Measurements from ENCODE around the gene RREB1. TPM values are rescaled to one million over a fixed set of nuclear protein-coding genes. Genes with fewer than 3 reads are reported as not detected.

Gene RREB1
- total and polyA plus RNA-seq, 2 donors (not counting 3 experiments of a cell fraction or from before 2014, with no cell fraction given) = 3.7 to 33.0 TPM

GRCh38 chr6:7140631-7141378, 33.0 kb downstream of the RREB1 start:
- intact Hi-C loops (cut with micrococcal nuclease) (loop anchor here (2.0 to 5.0 kb wide), 2 partner anchors 32 to 454 kb away; no protein-coding TSS in a partner anchor), dilution Hi-C loops (cut with MboI; ENCODE audit: extremely low pct_ligation_motif_present, low sequenced_read_pairs) (no loop called here)
- H2AFZ ChIP-seq (ENCODE audit: low read depth, low read length) = peak overlapping the region; percentile 88
- peak overlapping the region; percentile 83 for H3K4me2 ChIP-seq (ENCODE audit: insufficient read depth, low read length)
- no peaks in the 10 kb centered on the region for H4K20me1 ChIP-seq (replicated peaks; ENCODE audit: control insufficient read depth, extremely low read depth, insufficient read depth, low read length)
- CTCF ChIA-PET = interaction anchor here (1.9 kb wide), 1 partner anchor 464 kb away, joined by 5 read pairs; no protein-coding TSS in a partner anchor
- H3K9me1 ChIP-seq (replicated peaks; ENCODE audit: control insufficient read depth, extremely low read depth, insufficient read depth, low read length) = no peaks in the 10 kb centered on the region
- H3K27me3 ChIP-seq (ENCODE audit: control insufficient read depth in 2 of 2, insufficient read depth in 2 of 2, low read length in 2 of 2) = no peaks in the 10 kb centered on the region
- H3K9ac ChIP-seq (replicated peaks; ENCODE audit: extremely low read depth, insufficient read depth, low read length) = peak overlapping the region; percentile 66
- H3K9me3 ChIP-seq (replicated peaks; ENCODE audit: control insufficient read depth, insufficient read depth, low read length) = no peaks in the 10 kb centered on the region
- DNase-seq (ENCODE audit: low read depth, low spot score) (peak; percentile 73), FAIRE-seq (peak; percentile 75)
- H3K4me1 ChIP-seq (ENCODE audit: control insufficient read depth, extremely low read depth, insufficient read depth, low read length) = peaks cover 28% of the 10 kb centered on the region
- peaks cover 67% of the 10 kb centered on the region for H3K79me2 ChIP-seq (ENCODE audit: control insufficient read depth, insufficient read depth, low read length)
- no peaks in the 10 kb centered on the region for H3K36me3 ChIP-seq (ENCODE audit: control insufficient read depth in 2 of 2, extremely low read depth in 1 of 2, insufficient read depth in 2 of 2, low read length in 2 of 2)
- peak overlapping the region; percentile 59 to 60 (median 60) for H3K4me3 ChIP-seq (replicated peaks in 1 of 3; ENCODE audit: insufficient read depth in 1 of 3, low read depth in 1 of 3, low read length in 3 of 3)
- TSS peak; percentile 81 for BruUV-seq (replicated peaks)
- no peak for TF ChIP-seq MYC (IDR thresholded peaks at IDR 0.05; ENCODE audit: low read depth, low read length)
- TF ChIP-seq MAX (IDR thresholded peaks at IDR 0.05; ENCODE audit: insufficient read depth, insufficient read length) = no peak
- no peak for TF ChIP-seq JUN (IDR thresholded peaks at IDR 0.05; ENCODE audit: borderline replicate concordance, insufficient read depth, insufficient read length, low read depth)
- TF ChIP-seq EZH2 (IDR thresholded peaks at IDR 0.05; ENCODE audit: borderline replicate concordance, low read depth, low read length, severe bottlenecking) = no peak
- TF ChIP-seq FOS (IDR thresholded peaks at IDR 0.05; ENCODE audit: borderline replicate concordance, insufficient read depth, low read length) = no peak
- TF ChIP-seq POLR2AphosphoS5 (IDR thresholded peaks at IDR 0.05; ENCODE audit: insufficient read depth, low read depth, low read length) = peak; percentile 48
- no peak for TF ChIP-seq GATA2 (IDR thresholded peaks at IDR 0.05; ENCODE audit: insufficient read depth, insufficient read length, low read depth, low read length)
- TF ChIP-seq, protein P1, sequence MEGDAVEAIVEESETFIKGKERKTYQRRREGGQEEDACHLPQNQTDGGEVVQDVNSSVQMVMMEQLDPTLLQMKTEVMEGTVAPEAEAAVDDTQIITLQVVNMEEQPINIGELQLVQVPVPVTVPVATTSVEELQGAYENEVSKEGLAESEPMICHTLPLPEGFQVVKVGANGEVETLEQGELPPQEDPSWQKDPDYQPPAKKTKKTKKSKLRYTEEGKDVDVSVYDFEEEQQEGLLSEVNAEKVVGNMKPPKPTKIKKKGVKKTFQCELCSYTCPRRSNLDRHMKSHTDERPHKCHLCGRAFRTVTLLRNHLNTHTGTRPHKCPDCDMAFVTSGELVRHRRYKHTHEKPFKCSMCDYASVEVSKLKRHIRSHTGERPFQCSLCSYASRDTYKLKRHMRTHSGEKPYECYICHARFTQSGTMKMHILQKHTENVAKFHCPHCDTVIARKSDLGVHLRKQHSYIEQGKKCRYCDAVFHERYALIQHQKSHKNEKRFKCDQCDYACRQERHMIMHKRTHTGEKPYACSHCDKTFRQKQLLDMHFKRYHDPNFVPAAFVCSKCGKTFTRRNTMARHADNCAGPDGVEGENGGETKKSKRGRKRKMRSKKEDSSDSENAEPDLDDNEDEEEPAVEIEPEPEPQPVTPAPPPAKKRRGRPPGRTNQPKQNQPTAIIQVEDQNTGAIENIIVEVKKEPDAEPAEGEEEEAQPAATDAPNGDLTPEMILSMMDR (IDR thresholded peaks at IDR 0.05; ENCODE audit: extremely low read depth in 1 of 2, insufficient read depth in 1 of 2, low read depth in 1 of 2, low read length in 2 of 2) = no peak
- TF ChIP-seq POLR2A (IDR thresholded peaks at IDR 0.05; ENCODE audit: low read depth, low read length) = peak; percentile 51
- peak overlapping the region; percentile 71 for H3K27ac ChIP-seq (ENCODE audit: insufficient read depth, low read depth, low read length)
- POLR2A ChIA-PET = interaction anchor here (0.5 kb wide), 1 partner anchor 130 kb away, joined by 4 read pairs; no protein-coding TSS in a partner anchor

Measured in endothelial cell of umbilical vein (primary cell).